ENCODE measurements around the gene RAC2. TPM values are rescaled to one million over a fixed set of nuclear protein-coding genes. Genes with fewer than 3 reads are reported as not detected.
A peak's percentile ranks its signal among the peaks of the same experiment; 100 is the strongest.

Gene RAC2
- total and polyA plus RNA-seq, 2 experiments from 2014 or later = 9.9 to 10.5 TPM

GRCh38 chr22:37192204-37192603 is 51.9 kb downstream of the RAC2 start:
- DNase-seq (ENCODE audit: low spot score) = no peak
- Histone ChIP-seq H2AFZ (no peak overlapping the region), H3K27ac (peak overlapping the region; percentile 6), H3K4me1 (ENCODE audit: insufficient read depth) (peaks cover 47% of the 10 kb centered on the region), H4K20me1 (ENCODE audit: insufficient read depth, poor library complexity, severe bottlenecking) (no peaks in the 10 kb centered on the region), H3K4me2 (peak overlapping the region; percentile 5), H3K9me2 (replicated peaks; ENCODE audit: insufficient read depth) (no peaks in the 10 kb centered on the region), H3K9me3 (ENCODE audit: low read depth) (no peaks in the 10 kb centered on the region), H3K36me3 (replicated peaks; ENCODE audit: insufficient read depth, low read depth) (no peaks in the 10 kb centered on the region), H3K79me2 (no peaks in the 10 kb centered on the region), H3K4me3 (no peak overlapping the region), H3K27me3 (no peaks in the 10 kb centered on the region)
- WGBS (ENCODE audit: low lambda C conversion rate, missing lambda C conversion rate) = 34% methylated on average over 2 of the region's 2 CpGs
- no peak for TF ChIP-seq EZH2 (IDR thresholded peaks at IDR 0.05; ENCODE audit: borderline replicate concordance)
- no peak for TF ChIP-seq CTCF (IDR thresholded peaks at IDR 0.05; ENCODE audit: poor library complexity)
- TF ChIP-seq EZH2phosphoT487 (IDR thresholded peaks at IDR 0.05; ENCODE audit: low read depth, severe bottlenecking, unreplicated experiment) = no peak

GRCh38 chr22:37190262-37190780 is 53.7 kb downstream of the RAC2 start:
- Histone ChIP-seq H2AFZ (no peak overlapping the region), H3K9me3 (ENCODE audit: low read depth) (no peaks in the 10 kb centered on the region), H3K4me3 (no peak overlapping the region), H3K27me3 (no peaks in the 10 kb centered on the region), H3K9me2 (replicated peaks; ENCODE audit: insufficient read depth) (no peaks in the 10 kb centered on the region), H3K27ac (peak overlapping the region; percentile 97), H3K36me3 (replicated peaks; ENCODE audit: insufficient read depth, low read depth) (no peaks in the 10 kb centered on the region), H3K4me1 (ENCODE audit: insufficient read depth) (peaks cover 43% of the 10 kb centered on the region), H3K4me2 (no peak overlapping the region), H4K20me1 (ENCODE audit: insufficient read depth, poor library complexity, severe bottlenecking) (no peaks in the 10 kb centered on the region), H3K79me2 (peaks cover 7% of the 10 kb centered on the region)
- 40% methylated on average over 4 of the region's 4 CpGs for WGBS (ENCODE audit: low lambda C conversion rate, missing lambda C conversion rate)
- DNase-seq (ENCODE audit: low spot score) = no peak
- TF ChIP-seq EZH2 (IDR thresholded peaks at IDR 0.05; ENCODE audit: borderline replicate concordance) (no peak), CTCF (IDR thresholded peaks at IDR 0.05; ENCODE audit: poor library complexity) (no peak), EZH2phosphoT487 (IDR thresholded peaks at IDR 0.05; ENCODE audit: low read depth, severe bottlenecking, unreplicated experiment) (no peak)

GRCh38 chr22:37188901-37189466 is 55.1 kb downstream of the RAC2 start:
- peaks cover 43% of the 10 kb centered on the region for H3K4me1 ChIP-seq (ENCODE audit: insufficient read depth)
- H3K4me2 ChIP-seq = peak overlapping the region; percentile 78
- H3K79me2 ChIP-seq = peaks cover 7% of the 10 kb centered on the region
- no peak overlapping the region for H2AFZ ChIP-seq
- H3K36me3 ChIP-seq (replicated peaks; ENCODE audit: insufficient read depth, low read depth) = no peaks in the 10 kb centered on the region
- H3K27me3 ChIP-seq = no peaks in the 10 kb centered on the region
- peak overlapping the region; percentile 97 for H3K27ac ChIP-seq
- no peak overlapping the region for H3K4me3 ChIP-seq
- 51% methylated on average over 2 of the region's 2 CpGs for WGBS (ENCODE audit: low lambda C conversion rate, missing lambda C conversion rate)
- no peaks in the 10 kb centered on the region for H4K20me1 ChIP-seq (ENCODE audit: insufficient read depth, poor library complexity, severe bottlenecking)
- DNase-seq (ENCODE audit: low spot score) = no peak
- no peaks in the 10 kb centered on the region for H3K9me2 ChIP-seq (replicated peaks; ENCODE audit: insufficient read depth)
- no peak for TF ChIP-seq EZH2 (IDR thresholded peaks at IDR 0.05; ENCODE audit: borderline replicate concordance)
- no peak for TF ChIP-seq EZH2phosphoT487 (IDR thresholded peaks at IDR 0.05; ENCODE audit: low read depth, severe bottlenecking, unreplicated experiment)
- TF ChIP-seq CTCF (IDR thresholded peaks at IDR 0.05; ENCODE audit: poor library complexity) = no peak
- H3K9me3 ChIP-seq (ENCODE audit: low read depth) = no peaks in the 10 kb centered on the region
